GM19099 (cell line): ENCODE measurements around the gene THAP10.

Source experiments
- POLR2A ChIP-seq: IDR thresholded peaks from 3 replicates; pipeline ENCODE4 v1.6.1; 2011; ENCODE audit warnings: low read depth; ENCODE audit not compliant: insufficient read length; ENCODE audit errors: extremely low read depth

The THAP10 gene

GRCh38 chr15:70835841-70836240 is 56.4 kb downstream of the THAP10 start:
- TF ChIP-seq POLR2A = no peak

- TF ChIP-seq POLR2A = no peak
These were observed 56.8 kb downstream of the THAP10 start for GRCh38 chr15:70835415-70835814.

- TF ChIP-seq POLR2A = no peak
These were observed 57.2 kb downstream of the THAP10 start for GRCh38 chr15:70834999-70835398.

- TF ChIP-seq POLR2A = no peak
These were observed 58.1 kb downstream of the THAP10 start for GRCh38 chr15:70833861-70834765.

GRCh38 chr15:70833422-70833821 is 58.8 kb downstream of the THAP10 start:
- TF ChIP-seq POLR2A = no peak

GRCh38 chr15:70832176-70832575 is 60.1 kb downstream of the THAP10 start:
- no peak for TF ChIP-seq POLR2A
